MM.1S (cell line): ENCODE data around the gene TMCO4.

ENCODE experiments used
- DNase-seq: peaks from one replicate; pipeline ENCODE4 v3.0.0-alpha.2; 2015
- H2AFZ ChIP-seq: fragments of 300-600 bp; sonication (generic); 2 replicates; pipeline ENCODE4 v1.6.0; 2016; ENCODE audit warnings: antibody characterized with exemption, low read length
- H3F3A ChIP-seq: fragments of 300-600 bp; sonication (generic); 2 replicates; pipeline ENCODE4 v1.6.1; 2016; ENCODE audit warnings: mild to moderate bottlenecking, antibody characterized with exemption, low read length, moderate library complexity, mixed read lengths; ENCODE audit not compliant: insufficient read depth
- H3K27ac ChIP-seq: fragments of 300-600 bp; sonication (generic); 2 replicates; pipeline ENCODE4 v1.5.1; 2016; ENCODE audit warnings: mild to moderate bottlenecking, low read length
- H3K27me3 ChIP-seq: fragments of 300-600 bp; sonication (generic); replicated peaks from 2 replicates; pipeline ENCODE4 v1.6.0; 2016; ENCODE audit warnings: low read length; ENCODE audit not compliant: insufficient read depth
- H3K36me3 ChIP-seq: fragments of 300-600 bp; sonication (generic); replicated peaks from 2 replicates; pipeline ENCODE4 v1.6.1; 2016; ENCODE audit warnings: mild to moderate bottlenecking, low read length, mixed read lengths; ENCODE audit not compliant: insufficient read depth
- H3K4me1 ChIP-seq: fragments of 300-600 bp; sonication (generic); 2 replicates; pipeline ENCODE4 v1.6.1; 2016; ENCODE audit warnings: low read length, mixed read lengths
- H3K4me2 ChIP-seq: fragments of 300-600 bp; sonication (generic); 2 replicates; pipeline ENCODE4 v1.6.0; 2016; ENCODE audit warnings: low read depth, low read length
- H3K4me3 ChIP-seq: fragments of 300-600 bp; sonication (generic); 2 replicates; pipeline ENCODE4 v1.5.1; 2016; ENCODE audit warnings: low read length, mixed read lengths
- H3K79me2 ChIP-seq: fragments of 300-600 bp; sonication (generic); 2 replicates; pipeline ENCODE4 v1.6.1; 2016; ENCODE audit warnings: mixed run types, low read length, mixed read lengths
- H3K9ac ChIP-seq: fragments of 300-600 bp; sonication (generic); 2 replicates; pipeline ENCODE4 v1.6.1; 2016; ENCODE audit warnings: low read length, mixed read lengths
- H3K9me2 ChIP-seq: fragments of 300-600 bp; sonication (generic); replicated peaks from 2 replicates; pipeline ENCODE4 v1.6.1; 2016; ENCODE audit warnings: mild to moderate bottlenecking, low read length, mixed read lengths; ENCODE audit not compliant: insufficient read depth
- H3K9me3 ChIP-seq: fragments of 300-600 bp; sonication (generic); replicated peaks from 2 replicates; pipeline ENCODE4 v1.6.1; 2016; ENCODE audit warnings: mild to moderate bottlenecking, low read length, mixed read lengths; ENCODE audit not compliant: insufficient read depth
- H4K20me1 ChIP-seq: fragments of 300-600 bp; sonication (generic); 2 replicates; pipeline ENCODE4 v1.6.1; 2016; ENCODE audit warnings: mild to moderate bottlenecking, low read length, moderate library complexity, mixed read lengths; ENCODE audit not compliant: insufficient read depth
- CTCF ChIP-seq: fragments of 300-600 bp; sonication (generic); IDR thresholded peaks from 2 replicates; pipeline ENCODE4 v1.5.1; 2016; ENCODE audit warnings: antibody characterized with exemption, low read length, mixed read lengths
- EZH2 ChIP-seq: fragments of 300-600 bp; sonication (generic); optimal IDR thresholded peaks from 2 replicates; pipeline ENCODE3; 2017; ENCODE audit warnings: low read depth, mild to moderate bottlenecking, antibody characterized with exemption, low read length, mixed read lengths
- EZH2phosphoT487 ChIP-seq: fragments of 300-600 bp; sonication (generic); IDR thresholded peaks from 2 replicates; pipeline ENCODE4 v1.6.1; 2018; ENCODE audit warnings: antibody characterized with exemption, low read length

The TMCO4 gene

GRCh38 chr1:19737104-19737825 lies 62.5 kb downstream of the TMCO4 start:
- TF ChIP-seq CTCF (no peak), EZH2 (no peak), EZH2phosphoT487 (no peak)
- H3K27me3 ChIP-seq = no peaks in the 10 kb centered on the region
- no peak for DNase-seq
- H3K9ac ChIP-seq = no peak overlapping the region
- no peaks in the 10 kb centered on the region for H3K4me1 ChIP-seq
- no peaks in the 10 kb centered on the region for H4K20me1 ChIP-seq
- no peaks in the 10 kb centered on the region for H3F3A ChIP-seq
- H3K4me3 ChIP-seq = no peak overlapping the region
- no peak overlapping the region for H2AFZ ChIP-seq
- H3K36me3 ChIP-seq = no peaks in the 10 kb centered on the region
- H3K27ac ChIP-seq = no peak overlapping the region
- H3K79me2 ChIP-seq = no peaks in the 10 kb centered on the region
- no peaks in the 10 kb centered on the region for H3K9me2 ChIP-seq
- no peaks in the 10 kb centered on the region for H3K9me3 ChIP-seq
- H3K4me2 ChIP-seq = no peak overlapping the region

- H3K79me2 ChIP-seq = no peaks in the 10 kb centered on the region
- H3K27me3 ChIP-seq = no peaks in the 10 kb centered on the region
- no peaks in the 10 kb centered on the region for H3K9me2 ChIP-seq
- DNase-seq = no peak
- H3K4me1 ChIP-seq = no peaks in the 10 kb centered on the region
- no peak overlapping the region for H3K9ac ChIP-seq
- no peak for TF ChIP-seq CTCF
- no peak for TF ChIP-seq EZH2
- no peak for TF ChIP-seq EZH2phosphoT487
- no peak overlapping the region for H3K4me2 ChIP-seq
- no peaks in the 10 kb centered on the region for H3F3A ChIP-seq
- no peaks in the 10 kb centered on the region for H4K20me1 ChIP-seq
- H3K36me3 ChIP-seq = no peaks in the 10 kb centered on the region
- no peaks in the 10 kb centered on the region for H3K9me3 ChIP-seq
- H3K4me3 ChIP-seq = no peak overlapping the region
- no peak overlapping the region for H2AFZ ChIP-seq
- no peak overlapping the region for H3K27ac ChIP-seq
Measured at GRCh38 chr1:19735440-19736127, 64.1 kb downstream of the TMCO4 start.

GRCh38 chr1:19734472-19734999 lies 65.2 kb downstream of the TMCO4 start:
- no peaks in the 10 kb centered on the region for H3K9me2 ChIP-seq
- no peaks in the 10 kb centered on the region for H3K9me3 ChIP-seq
- no peaks in the 10 kb centered on the region for H3K4me1 ChIP-seq
- H3F3A ChIP-seq = no peaks in the 10 kb centered on the region
- no peak overlapping the region for H3K9ac ChIP-seq
- no peak overlapping the region for H3K4me2 ChIP-seq
- H2AFZ ChIP-seq = no peak overlapping the region
- H3K4me3 ChIP-seq = no peak overlapping the region
- DNase-seq = no peak
- no peaks in the 10 kb centered on the region for H3K27me3 ChIP-seq
- H3K27ac ChIP-seq = no peak overlapping the region
- H4K20me1 ChIP-seq = no peaks in the 10 kb centered on the region
- H3K79me2 ChIP-seq = no peaks in the 10 kb centered on the region
- H3K36me3 ChIP-seq = no peaks in the 10 kb centered on the region
- TF ChIP-seq CTCF = no peak
- no peak for TF ChIP-seq EZH2phosphoT487
- no peak for TF ChIP-seq EZH2
